ENCODE results near the gene GPR21. TPM values are rescaled to one million over a fixed set of nuclear protein-coding genes. Genes with fewer than 3 reads are reported as not detected.

GPR21 gene
- total and polyA plus RNA-seq, 4 experiments from 2014 or later, result 1.0 to 2.3 TPM; not detected in 2

- POLR2A ChIA-PET (ENCODE audit: partially characterized antibody), result no interaction called here
- H3K4me3 ChIP-seq (ENCODE audit: low read length in 2 of 2), result no peak overlapping the region
- intact Hi-C loops (cut with micrococcal nuclease), result no loop called here
Measured at GRCh38 chr9:123031963-123032362, 1.5 kb upstream of the GPR21 start.

GRCh38 chr9:123033864-123034601, 566 bp downstream of the GPR21 start:
- Mint-ChIP-seq H3K4me1 (no peaks in the 10 kb centered on the region), H3K27me3 (no peaks in the 10 kb centered on the region), H3K36me3 (peaks cover 16 to 36% of the 10 kb centered on the region in 2 donors), H3K9me3 (no peaks in the 10 kb centered on the region), H3K27ac (no peak overlapping the region), H3K4me3 (no peak overlapping the region)
- no peaks in the 10 kb centered on the region for H3K4me1 ChIP-seq (ENCODE audit: insufficient read depth, low read length)
- H3K9me3 ChIP-seq (ENCODE audit: control insufficient read depth in 1 of 2, low read length in 2 of 2), result no peaks in the 10 kb centered on the region
- no peak overlapping the region for H3K4me3 ChIP-seq (ENCODE audit: low read length in 2 of 2)
- H3K36me3 ChIP-seq (ENCODE audit: insufficient read depth, low read length), result no peaks in the 10 kb centered on the region
- ChIA-PET CTCF (ENCODE audit: partially characterized antibody) (no interaction called here), POLR2A (ENCODE audit: partially characterized antibody) (no interaction called here)
- no peak for DNase-seq
- no peak overlapping the region for H3K27ac ChIP-seq (ENCODE audit: low read depth, low read length)
- intact Hi-C loops (cut with micrococcal nuclease), result no loop called here
- no peaks in the 10 kb centered on the region for H3K27me3 ChIP-seq (ENCODE audit: insufficient read depth, low read length)

More at GRCh38 chr9:123031963-123032362, 1.5 kb upstream of the GPR21 start:
- no peak overlapping the region for H3K4me3 Mint-ChIP-seq
- no peaks in the 10 kb centered on the region for H3K36me3 ChIP-seq (ENCODE audit: insufficient read depth, low read length)
- DNase-seq, result no peak
- no peaks in the 10 kb centered on the region for H3K9me3 Mint-ChIP-seq
- H3K4me1 ChIP-seq (ENCODE audit: insufficient read depth, low read length), result no peaks in the 10 kb centered on the region
- no peaks in the 10 kb centered on the region for H3K27me3 ChIP-seq (ENCODE audit: insufficient read depth, low read length)
- CTCF ChIA-PET (ENCODE audit: partially characterized antibody), result no interaction called here
- H3K4me1 Mint-ChIP-seq, result peaks cover 0 to 3% (median 0%) of the 10 kb centered on the region in 4 donors
- H3K27ac Mint-ChIP-seq, result no peak overlapping the region
- no peaks in the 10 kb centered on the region for H3K27me3 Mint-ChIP-seq
- H3K36me3 Mint-ChIP-seq, result peaks cover 24 to 42% of the 10 kb centered on the region in 2 donors
- H3K27ac ChIP-seq (ENCODE audit: low read depth, low read length), result no peak overlapping the region
- no peaks in the 10 kb centered on the region for H3K9me3 ChIP-seq (ENCODE audit: control insufficient read depth in 1 of 2, low read length in 2 of 2)

- intact Hi-C loops (cut with micrococcal nuclease), result no loop called here
- no peaks in the 10 kb centered on the region for H3K9me3 ChIP-seq (ENCODE audit: control insufficient read depth in 1 of 2, low read length in 2 of 2)
- H3K36me3 ChIP-seq (ENCODE audit: insufficient read depth, low read length), result no peaks in the 10 kb centered on the region
- Mint-ChIP-seq H3K4me1 (no peaks in the 10 kb centered on the region), H3K9me3 (no peaks in the 10 kb centered on the region), H3K27me3 (no peaks in the 10 kb centered on the region), H3K4me3 (no peak overlapping the region), H3K27ac (no peak overlapping the region), H3K36me3 (peaks cover 18 to 34% of the 10 kb centered on the region in 2 donors)
- ChIA-PET POLR2A (ENCODE audit: partially characterized antibody) (no interaction called here), CTCF (ENCODE audit: partially characterized antibody) (no interaction called here)
- H3K4me1 ChIP-seq (ENCODE audit: insufficient read depth, low read length), result no peaks in the 10 kb centered on the region
- no peaks in the 10 kb centered on the region for H3K27me3 ChIP-seq (ENCODE audit: insufficient read depth, low read length)
- H3K27ac ChIP-seq (ENCODE audit: low read depth, low read length), result no peak overlapping the region
- no peak for DNase-seq
- H3K4me3 ChIP-seq (ENCODE audit: low read length in 2 of 2), result no peak overlapping the region
Measured at GRCh38 chr9:123034881-123035510, 1.5 kb downstream of the GPR21 start.

- no peaks in the 10 kb centered on the region for H3K9me3 ChIP-seq (ENCODE audit: control insufficient read depth in 1 of 2, low read length in 2 of 2)
- ChIA-PET POLR2A (ENCODE audit: partially characterized antibody) (no interaction called here), CTCF (ENCODE audit: partially characterized antibody) (no interaction called here)
- no peaks in the 10 kb centered on the region for H3K36me3 ChIP-seq (ENCODE audit: insufficient read depth, low read length)
- Mint-ChIP-seq H3K27me3 (no peaks in the 10 kb centered on the region), H3K36me3 (peaks cover 23 to 34% of the 10 kb centered on the region in 2 donors), H3K27ac (no peak overlapping the region), H3K4me3 (no peak overlapping the region), H3K9me3 (no peaks in the 10 kb centered on the region), H3K4me1 (no peaks in the 10 kb centered on the region)
- H3K4me3 ChIP-seq (ENCODE audit: low read length in 2 of 2), result no peak overlapping the region
- H3K27me3 ChIP-seq (ENCODE audit: insufficient read depth, low read length), result no peaks in the 10 kb centered on the region
- H3K4me1 ChIP-seq (ENCODE audit: insufficient read depth, low read length), result no peaks in the 10 kb centered on the region
- intact Hi-C loops (cut with micrococcal nuclease), result no loop called here
- DNase-seq, result no peak
- no peak overlapping the region for H3K27ac ChIP-seq (ENCODE audit: low read depth, low read length)
Measured at GRCh38 chr9:123035791-123036190, 2.3 kb downstream of the GPR21 start.

- H3K4me3 ChIP-seq (ENCODE audit: low read length in 2 of 2), result no peak overlapping the region
- Mint-ChIP-seq H3K4me3 (no peak overlapping the region), H3K27me3 (no peaks in the 10 kb centered on the region), H3K9me3 (no peaks in the 10 kb centered on the region), H3K27ac (no peak overlapping the region), H3K36me3 (peaks cover 30 to 32% of the 10 kb centered on the region in 2 donors), H3K4me1 (peaks cover 0 to 2% (median 0%) of the 10 kb centered on the region in 4 donors)
- no peaks in the 10 kb centered on the region for H3K27me3 ChIP-seq (ENCODE audit: insufficient read depth, low read length)
- H3K36me3 ChIP-seq (ENCODE audit: insufficient read depth, low read length), result no peaks in the 10 kb centered on the region
- H3K9me3 ChIP-seq (ENCODE audit: control insufficient read depth in 1 of 2, low read length in 2 of 2), result no peaks in the 10 kb centered on the region
- intact Hi-C loops (cut with micrococcal nuclease), result no loop called here
- no peak for DNase-seq
- no peaks in the 10 kb centered on the region for H3K4me1 ChIP-seq (ENCODE audit: insufficient read depth, low read length)
- POLR2A ChIA-PET (ENCODE audit: partially characterized antibody), result no interaction called here
- CTCF ChIA-PET (ENCODE audit: partially characterized antibody), result no interaction called here
- no peak overlapping the region for H3K27ac ChIP-seq (ENCODE audit: low read depth, low read length)
Measured at GRCh38 chr9:123036893-123037545, 3.6 kb downstream of the GPR21 start.

- peaks cover 31 to 48% of the 10 kb centered on the region in 2 donors for H3K36me3 Mint-ChIP-seq
- no peaks in the 10 kb centered on the region for H3K4me1 ChIP-seq (ENCODE audit: insufficient read depth, low read length)
- intact Hi-C loops (cut with micrococcal nuclease), result no loop called here
- no peak overlapping the region for H3K4me3 Mint-ChIP-seq
- no peaks in the 10 kb centered on the region for H3K9me3 ChIP-seq (ENCODE audit: control insufficient read depth in 1 of 2, low read length in 2 of 2)
- no peak overlapping the region for H3K27ac ChIP-seq (ENCODE audit: low read depth, low read length)
- peak overlapping the region in 1 of 7 donors; percentile 15 for H3K27ac Mint-ChIP-seq
- H3K4me3 ChIP-seq (ENCODE audit: low read length in 2 of 2), result no peak overlapping the region
- CTCF ChIA-PET (ENCODE audit: partially characterized antibody), result interaction anchor here (0.5 kb wide), 1 partner anchor 312 kb away, joined by 3 read pairs; no protein-coding TSS in a partner anchor
- no peak for DNase-seq
- H3K9me3 Mint-ChIP-seq, result peaks cover 0 to 2% (median 0%) of the 10 kb centered on the region in 8 donors
- POLR2A ChIA-PET (ENCODE audit: partially characterized antibody), result no interaction called here
- no peaks in the 10 kb centered on the region for H3K27me3 ChIP-seq (ENCODE audit: insufficient read depth, low read length)
- H3K27me3 Mint-ChIP-seq, result no peaks in the 10 kb centered on the region
- no peaks in the 10 kb centered on the region for H3K36me3 ChIP-seq (ENCODE audit: insufficient read depth, low read length)
- peaks cover 0 to 5% (median 1%) of the 10 kb centered on the region in 4 donors for H3K4me1 Mint-ChIP-seq
Measured at GRCh38 chr9:123039617-123040219, 6.3 kb downstream of the GPR21 start.

- Mint-ChIP-seq H3K4me3 (no peak overlapping the region), H3K36me3 (peaks cover 21 to 41% of the 10 kb centered on the region in 2 donors), H3K27ac (no peak overlapping the region), H3K4me1 (peaks cover 0 to 5% (median 1%) of the 10 kb centered on the region in 4 donors), H3K27me3 (no peaks in the 10 kb centered on the region), H3K9me3 (peaks cover 0 to 2% (median 0%) of the 10 kb centered on the region in 8 donors)
- H3K36me3 ChIP-seq (ENCODE audit: insufficient read depth, low read length), result no peaks in the 10 kb centered on the region
- intact Hi-C loops (cut with micrococcal nuclease), result no loop called here
- H3K4me1 ChIP-seq (ENCODE audit: insufficient read depth, low read length), result no peaks in the 10 kb centered on the region
- CTCF ChIA-PET (ENCODE audit: partially characterized antibody), result no interaction called here
- H3K9me3 ChIP-seq (ENCODE audit: control insufficient read depth in 1 of 2, low read length in 2 of 2), result no peaks in the 10 kb centered on the region
- no peak overlapping the region for H3K27ac ChIP-seq (ENCODE audit: low read depth, low read length)
- POLR2A ChIA-PET (ENCODE audit: partially characterized antibody), result no interaction called here
- H3K27me3 ChIP-seq (ENCODE audit: insufficient read depth, low read length), result no peaks in the 10 kb centered on the region
- H3K4me3 ChIP-seq (ENCODE audit: low read length in 2 of 2), result no peak overlapping the region
- DNase-seq, result no peak
Measured at GRCh38 chr9:123040801-123041200, 7.3 kb downstream of the GPR21 start.

Measured in CD4-positive, alpha-beta memory T cell (primary cell).